ENCODE data around the gene ELP2.

The ELP2 gene

GRCh38 chr18:36169938-36170337 lies 40.2 kb downstream of the ELP2 start:
- DNase-seq (ENCODE audit: insufficient read length, low spot score) (no peak), FAIRE-seq (no peak)
- no peak for TF ChIP-seq TAF1 (IDR thresholded peaks at IDR 0.05; ENCODE audit: low read depth, low read length)
- no peak for TF ChIP-seq SPI1 (IDR thresholded peaks at IDR 0.05; ENCODE audit: low read depth, low read length)
- TF ChIP-seq PAX5 (IDR thresholded peaks at IDR 0.05; ENCODE audit: insufficient read depth, low read length, severe bottlenecking) = no peak
- no peak for TF ChIP-seq POLR2AphosphoS5 (IDR thresholded peaks at IDR 0.05; ENCODE audit: low read depth, low read length)

GRCh38 chr18:36175481-36175880 lies 45.8 kb downstream of the ELP2 start:
- no peak for DNase-seq (ENCODE audit: insufficient read length, low spot score)
- no peak for TF ChIP-seq PAX5 (IDR thresholded peaks at IDR 0.05; ENCODE audit: insufficient read depth, low read length, severe bottlenecking)
- TF ChIP-seq POU2F2 (IDR thresholded peaks at IDR 0.05; ENCODE audit: low read depth, low read length) = no peak
- no peak for TF ChIP-seq SPI1 (IDR thresholded peaks at IDR 0.05; ENCODE audit: low read depth, low read length)
- TF ChIP-seq TAF1 (IDR thresholded peaks at IDR 0.05; ENCODE audit: low read depth, low read length) = no peak
- no peak for TF ChIP-seq POLR2A (IDR thresholded peaks at IDR 0.05; ENCODE audit: low read depth, low read length)
- TF ChIP-seq POLR2AphosphoS5 (IDR thresholded peaks at IDR 0.05; ENCODE audit: low read depth, low read length) = no peak
- FAIRE-seq = no peak

GRCh38 chr18:36176177-36176584 lies 46.5 kb downstream of the ELP2 start:
- TF ChIP-seq POU2F2 (IDR thresholded peaks at IDR 0.05; ENCODE audit: low read depth, low read length) (no peak), TAF1 (IDR thresholded peaks at IDR 0.05; ENCODE audit: low read depth, low read length) (no peak), POLR2A (IDR thresholded peaks at IDR 0.05; ENCODE audit: low read depth, low read length) (no peak), POLR2AphosphoS5 (IDR thresholded peaks at IDR 0.05; ENCODE audit: low read depth, low read length) (no peak), PAX5 (IDR thresholded peaks at IDR 0.05; ENCODE audit: insufficient read depth, low read length, severe bottlenecking) (no peak), SPI1 (IDR thresholded peaks at IDR 0.05; ENCODE audit: low read depth, low read length) (no peak)
- DNase-seq (ENCODE audit: insufficient read length, low spot score) = no peak
- no peak for FAIRE-seq

- no peak for TF ChIP-seq PAX5 (IDR thresholded peaks at IDR 0.05; ENCODE audit: insufficient read depth, low read length, severe bottlenecking)
- no peak for TF ChIP-seq POLR2A (IDR thresholded peaks at IDR 0.05; ENCODE audit: low read depth, low read length)
- no peak for TF ChIP-seq POU2F2 (IDR thresholded peaks at IDR 0.05; ENCODE audit: low read depth, low read length)
- TF ChIP-seq TAF1 (IDR thresholded peaks at IDR 0.05; ENCODE audit: low read depth, low read length) = no peak
- no peak for TF ChIP-seq SPI1 (IDR thresholded peaks at IDR 0.05; ENCODE audit: low read depth, low read length)
- no peak for TF ChIP-seq POLR2AphosphoS5 (IDR thresholded peaks at IDR 0.05; ENCODE audit: low read depth, low read length)
- FAIRE-seq (no peak), DNase-seq (ENCODE audit: insufficient read length, low spot score) (no peak)
Observed at GRCh38 chr18:36176711-36177110, 47.0 kb downstream of the ELP2 start.

DNA sequence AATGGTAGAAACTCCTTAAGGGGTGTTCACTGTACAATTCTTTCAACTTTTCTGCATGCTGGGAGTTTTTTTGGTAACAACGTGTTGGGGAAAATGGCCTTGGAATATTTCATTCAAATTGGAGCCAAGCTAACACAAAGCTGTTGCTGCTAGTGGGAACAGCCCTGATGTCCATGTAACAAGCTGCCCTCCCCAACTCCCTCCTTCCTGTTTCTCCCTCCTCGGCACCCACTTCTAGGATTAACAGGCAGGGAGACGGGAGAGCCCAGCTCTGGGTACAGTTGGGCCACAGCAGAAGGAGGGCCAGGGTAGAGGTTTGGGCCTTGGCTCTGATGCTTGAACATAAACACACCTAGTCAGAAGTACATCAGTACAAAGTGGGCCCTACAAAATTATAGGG lies 48.2 kb downstream of the ELP2 start:
- no peak for TF ChIP-seq SPI1 (IDR thresholded peaks at IDR 0.05; ENCODE audit: low read depth, low read length)
- no peak for TF ChIP-seq TAF1 (IDR thresholded peaks at IDR 0.05; ENCODE audit: low read depth, low read length)
- no peak for TF ChIP-seq PAX5 (IDR thresholded peaks at IDR 0.05; ENCODE audit: insufficient read depth, low read length, severe bottlenecking)
- TF ChIP-seq POLR2AphosphoS5 (IDR thresholded peaks at IDR 0.05; ENCODE audit: low read depth, low read length) = no peak
- TF ChIP-seq POLR2A (IDR thresholded peaks at IDR 0.05; ENCODE audit: low read depth, low read length) = no peak
- no peak for TF ChIP-seq POU2F2 (IDR thresholded peaks at IDR 0.05; ENCODE audit: low read depth, low read length)
- no peak for FAIRE-seq

GRCh38 chr18:36179562-36180355 lies 50.1 kb downstream of the ELP2 start:
- TF ChIP-seq PAX5 (IDR thresholded peaks at IDR 0.05; ENCODE audit: insufficient read depth, low read length, severe bottlenecking) (no peak), SPI1 (IDR thresholded peaks at IDR 0.05; ENCODE audit: low read depth, low read length) (peak; percentile 79)
- no peak for DNase-seq (ENCODE audit: insufficient read length, low spot score)
- FAIRE-seq = no peak

More for the DNA sequence above, 48.2 kb downstream of the ELP2 start:
- DNase-seq (ENCODE audit: insufficient read length, low spot score) = no peak

DNA sequence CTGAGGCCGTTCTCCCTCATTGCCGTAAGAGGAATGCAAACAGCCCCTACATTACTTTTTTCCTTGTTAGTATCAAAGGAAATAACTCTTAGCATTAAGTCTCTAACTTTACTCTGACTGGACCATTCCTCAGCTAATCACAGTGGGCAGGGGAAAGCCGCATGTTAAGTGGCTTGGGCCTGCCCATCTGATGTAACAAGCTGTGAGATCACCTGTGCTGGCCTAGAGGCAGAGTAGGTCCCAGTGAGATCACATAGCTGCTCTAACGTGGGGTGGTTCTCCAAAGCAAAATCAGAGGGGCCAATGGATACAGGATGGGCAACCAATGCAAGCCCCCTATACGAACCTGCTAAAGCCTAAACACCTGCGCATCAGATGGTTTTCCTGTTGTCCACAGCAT lies 51.7 kb downstream of the ELP2 start:
- DNase-seq (ENCODE audit: insufficient read length, low spot score) (no peak), FAIRE-seq (no peak)
- TF ChIP-seq POLR2AphosphoS5 (IDR thresholded peaks at IDR 0.05; ENCODE audit: low read depth, low read length) (no peak), PAX5 (IDR thresholded peaks at IDR 0.05; ENCODE audit: insufficient read depth, low read length, severe bottlenecking) (no peak), POLR2A (IDR thresholded peaks at IDR 0.05; ENCODE audit: low read depth, low read length) (no peak), SPI1 (IDR thresholded peaks at IDR 0.05; ENCODE audit: low read depth, low read length) (no peak), POU2F2 (IDR thresholded peaks at IDR 0.05; ENCODE audit: low read depth, low read length) (no peak), TAF1 (IDR thresholded peaks at IDR 0.05; ENCODE audit: low read depth, low read length) (no peak)

- TF ChIP-seq POU2F2 (IDR thresholded peaks at IDR 0.05; ENCODE audit: low read depth, low read length) (no peak), SPI1 (IDR thresholded peaks at IDR 0.05; ENCODE audit: low read depth, low read length) (no peak), POLR2AphosphoS5 (IDR thresholded peaks at IDR 0.05; ENCODE audit: low read depth, low read length) (no peak), TAF1 (IDR thresholded peaks at IDR 0.05; ENCODE audit: low read depth, low read length) (no peak), PAX5 (IDR thresholded peaks at IDR 0.05; ENCODE audit: insufficient read depth, low read length, severe bottlenecking) (no peak), POLR2A (IDR thresholded peaks at IDR 0.05; ENCODE audit: low read depth, low read length) (no peak)
- DNase-seq (ENCODE audit: insufficient read length, low spot score) = no peak
Observed at GRCh38 chr18:36181898-36182506, 52.3 kb downstream of the ELP2 start.

DNA sequence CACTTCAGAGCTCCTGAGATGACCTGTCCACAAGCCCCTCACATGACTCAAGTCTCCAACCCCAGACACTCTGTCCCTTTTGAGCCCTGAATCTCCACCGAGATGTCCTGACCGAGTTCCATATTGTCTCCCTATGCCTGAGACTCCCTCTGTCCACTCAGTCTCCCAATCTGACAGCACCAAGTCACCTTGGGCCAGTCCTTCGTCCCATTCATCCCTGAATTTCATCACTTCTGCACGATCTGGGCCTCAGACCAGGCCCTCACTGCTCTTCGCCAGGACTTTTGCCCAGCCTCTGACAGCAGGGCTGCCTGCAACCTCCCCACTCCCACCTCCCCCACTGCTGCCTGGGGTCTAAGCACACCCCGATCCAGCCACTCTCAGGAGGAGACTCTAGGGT lies 53.3 kb downstream of the ELP2 start:
- DNase-seq (ENCODE audit: insufficient read length, low spot score) = no peak
- FAIRE-seq = no peak
- no peak for TF ChIP-seq SPI1 (IDR thresholded peaks at IDR 0.05; ENCODE audit: low read depth, low read length)
- TF ChIP-seq POLR2A (IDR thresholded peaks at IDR 0.05; ENCODE audit: low read depth, low read length) = no peak
- TF ChIP-seq TAF1 (IDR thresholded peaks at IDR 0.05; ENCODE audit: low read depth, low read length) = no peak
- no peak for TF ChIP-seq POU2F2 (IDR thresholded peaks at IDR 0.05; ENCODE audit: low read depth, low read length)
- TF ChIP-seq POLR2AphosphoS5 (IDR thresholded peaks at IDR 0.05; ENCODE audit: low read depth, low read length) = no peak
- TF ChIP-seq PAX5 (IDR thresholded peaks at IDR 0.05; ENCODE audit: insufficient read depth, low read length, severe bottlenecking) = no peak

More at GRCh38 chr18:36181898-36182506, 52.3 kb downstream of the ELP2 start:
- FAIRE-seq = no peak

Data from GM12891 (cell line).